ENCODE measurements around the gene PNLDC1.
"Not testable (repeated sequence)": the region's sequence is repeated elsewhere in the genome, so short reads cannot be mapped to it uniquely, and the experiment has no call there.

Gene PNLDC1

GRCh38 chr6:159819932-159820640 lies 20.0 kb downstream of the PNLDC1 start:
- no peak for DNase-seq (ENCODE audit: low read depth)

GRCh38 chr6:159821122-159821521 lies 21.0 kb downstream of the PNLDC1 start:
- no peak for DNase-seq (ENCODE audit: low read depth)

- no peak for DNase-seq (ENCODE audit: low read depth)
Observed at GRCh38 chr6:159821726-159822125, 21.6 kb downstream of the PNLDC1 start.

- no peak for DNase-seq (ENCODE audit: low read depth)
Observed at GRCh38 chr6:159823953-159824352, 23.9 kb downstream of the PNLDC1 start.

GRCh38 chr6:159824690-159825089 lies 24.6 kb downstream of the PNLDC1 start:
- not testable (repeated sequence) for DNase-seq (ENCODE audit: low read depth)

- DNase-seq (ENCODE audit: low read depth) = no peak
Observed at GRCh38 chr6:159826004-159826403, 25.9 kb downstream of the PNLDC1 start.

- DNase-seq (ENCODE audit: low read depth) = no peak
Observed at GRCh38 chr6:159826968-159827647, 27.0 kb downstream of the PNLDC1 start.

- no peak for DNase-seq (ENCODE audit: low read depth)
Observed at GRCh38 chr6:159828074-159828473, 28.0 kb downstream of the PNLDC1 start.

GRCh38 chr6:159829526-159829925 lies 29.4 kb downstream of the PNLDC1 start:
- DNase-seq (ENCODE audit: low read depth) = no peak

- DNase-seq (ENCODE audit: low read depth) = no peak
Observed at GRCh38 chr6:159830501-159831372, 30.7 kb downstream of the PNLDC1 start.

- DNase-seq (ENCODE audit: low read depth) = no peak
Observed at GRCh38 chr6:159831373-159831679, 31.2 kb downstream of the PNLDC1 start.

GRCh38 chr6:159832946-159833345 lies 32.9 kb downstream of the PNLDC1 start:
- DNase-seq (ENCODE audit: low read depth) = no peak

GRCh38 chr6:159833556-159833955 lies 33.5 kb downstream of the PNLDC1 start:
- DNase-seq (ENCODE audit: low read depth) = no peak

- no peak for DNase-seq (ENCODE audit: low read depth)
Observed at GRCh38 chr6:159833997-159834603, 34.0 kb downstream of the PNLDC1 start.

GRCh38 chr6:159836718-159837490 lies 36.8 kb downstream of the PNLDC1 start:
- DNase-seq (ENCODE audit: low read depth) = no peak

- no peak for DNase-seq (ENCODE audit: low read depth)
Observed at GRCh38 chr6:159837511-159837910, 37.4 kb downstream of the PNLDC1 start.

- DNase-seq (ENCODE audit: low read depth) = no peak
Observed at GRCh38 chr6:159838020-159838744, 38.1 kb downstream of the PNLDC1 start.

- no peak for DNase-seq (ENCODE audit: low read depth)
Observed at GRCh38 chr6:159842035-159842434, 42.0 kb downstream of the PNLDC1 start.

GRCh38 chr6:159844737-159845645 lies 44.9 kb downstream of the PNLDC1 start:
- DNase-seq (ENCODE audit: low read depth) = no peak

- not testable (repeated sequence) for DNase-seq (ENCODE audit: low read depth)
Observed at GRCh38 chr6:159848552-159848951, 48.5 kb downstream of the PNLDC1 start.
